ENCODE data around the gene GPRC5A.
A peak's percentile ranks its signal among the peaks of the same experiment; 100 is the strongest.

Gene GPRC5A

DNA sequence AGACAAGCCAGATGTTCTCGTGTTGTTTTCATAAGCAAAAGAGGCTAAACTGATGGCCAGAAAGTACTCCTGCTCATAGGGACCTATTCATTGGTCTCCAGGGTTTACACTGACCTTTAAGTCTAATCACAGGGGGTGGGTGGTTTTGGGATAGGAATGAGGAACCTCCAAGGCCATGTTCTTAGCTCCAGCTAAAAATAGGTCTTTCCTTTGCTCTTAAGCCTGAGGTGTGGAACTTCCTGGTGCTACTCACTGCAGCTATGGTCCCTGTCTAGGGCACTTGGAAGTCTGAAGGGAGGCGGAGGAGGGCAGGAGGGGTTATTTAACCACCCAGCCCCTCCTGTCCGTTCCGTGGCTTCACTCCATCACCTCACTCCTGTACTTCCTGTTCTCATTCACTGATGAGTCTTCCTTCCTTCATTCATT lies 18.6 kb downstream of the GPRC5A start:
- DNase-seq (ENCODE audit: low spot score): no peak

DNA sequence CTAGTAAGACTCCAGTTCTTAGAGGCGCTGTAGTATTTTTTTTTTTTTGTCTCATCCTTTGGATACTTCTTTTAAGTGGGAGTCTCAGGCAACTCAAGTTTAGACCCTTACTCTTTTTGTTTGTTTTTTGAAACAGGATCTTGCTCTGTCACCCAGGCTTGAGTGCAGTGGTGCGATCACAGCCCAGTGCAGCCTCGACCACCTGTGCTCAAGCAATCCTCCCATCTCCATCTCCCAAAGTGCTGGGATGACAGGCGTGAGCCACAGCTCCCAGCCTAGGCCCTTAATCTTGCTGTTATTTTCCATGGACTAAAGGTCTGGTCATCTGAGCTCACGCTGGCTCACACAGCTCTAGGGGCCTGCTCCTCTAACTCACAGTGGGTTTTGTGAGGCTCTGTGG lies 21.3 kb downstream of the GPRC5A start:
- DNase-seq (ENCODE audit: low spot score): no peak

DNA sequence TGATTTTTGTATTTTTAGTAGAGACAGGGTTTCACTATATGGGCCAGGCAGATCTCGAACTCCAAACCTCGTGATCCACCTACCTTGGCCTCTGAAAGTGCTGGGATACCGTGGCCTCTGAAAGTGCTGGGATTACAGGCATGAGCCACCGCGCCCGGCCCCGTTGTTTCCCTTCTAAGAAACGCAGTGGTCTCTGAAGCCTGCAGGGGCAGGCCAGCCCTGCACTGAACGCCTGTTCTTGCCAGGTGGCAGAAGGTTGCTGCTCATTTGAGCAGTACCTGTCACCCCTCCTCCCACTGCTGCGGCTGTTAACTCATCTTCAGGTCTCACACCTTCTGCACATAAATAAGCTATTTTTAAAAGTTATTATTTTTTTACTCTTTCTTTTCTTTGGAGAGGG lies 24.3 kb downstream of the GPRC5A start:
- no peak for DNase-seq (ENCODE audit: low spot score)

DNA sequence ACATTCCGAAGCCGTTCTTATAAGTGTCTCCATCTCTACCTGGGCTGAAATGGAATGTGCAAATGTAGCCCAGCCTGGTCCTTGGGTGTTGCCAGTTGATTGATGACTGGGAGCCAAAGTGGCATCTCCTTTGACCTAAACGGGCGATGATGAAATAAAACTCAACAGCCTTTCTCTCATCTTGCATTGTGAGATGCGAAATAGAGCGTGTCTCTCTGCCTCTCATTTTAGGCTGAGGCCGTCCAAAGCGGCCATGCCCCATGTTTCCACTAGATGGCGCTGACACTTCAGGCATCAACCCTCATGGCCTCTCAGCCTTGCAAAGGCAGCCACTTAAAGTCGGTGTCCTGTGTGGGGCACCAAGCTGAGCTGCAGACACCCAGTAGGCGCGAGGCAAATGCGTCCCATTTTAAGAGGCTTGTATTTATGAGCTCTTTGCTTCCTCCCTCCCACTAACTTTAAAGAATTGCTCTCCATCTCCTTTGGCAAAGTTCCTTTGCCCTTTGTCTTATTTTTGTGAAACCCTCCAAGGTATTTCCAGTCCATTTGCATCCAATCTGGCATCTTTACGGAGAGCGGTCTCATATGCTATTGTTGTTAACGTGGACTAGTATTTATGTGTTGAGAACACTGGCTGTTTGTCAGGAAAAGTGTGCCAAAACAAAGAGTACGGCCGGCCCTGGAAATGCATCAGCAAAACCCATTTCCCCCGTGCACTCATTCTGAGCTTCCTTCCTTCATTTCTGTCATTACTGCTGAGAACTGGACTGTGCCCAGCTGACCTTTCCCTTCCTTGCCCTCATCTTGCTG lies 25.0 kb downstream of the GPRC5A start:
- peak; percentile 76 for DNase-seq (ENCODE audit: low spot score)

DNA sequence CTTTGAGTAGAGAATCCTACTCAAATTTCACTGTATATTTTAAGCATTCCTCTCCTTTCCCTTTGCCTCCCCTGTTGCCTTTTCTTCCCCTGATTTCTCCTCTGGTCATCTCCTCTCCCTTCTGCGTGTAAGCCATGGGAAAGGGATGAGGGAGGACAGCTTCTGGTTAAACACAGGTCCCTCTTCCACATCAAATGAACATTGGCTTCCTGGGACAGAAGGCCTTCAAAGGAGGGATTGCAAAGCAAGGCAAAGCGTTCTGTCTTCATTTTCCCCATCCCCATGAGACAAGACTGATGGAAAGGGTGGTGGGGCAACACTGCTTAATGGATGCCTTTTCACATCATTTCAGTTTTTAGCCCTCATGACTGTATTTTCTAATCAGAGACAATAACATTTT lies 26.2 kb downstream of the GPRC5A start:
- DNase-seq (ENCODE audit: low spot score): no peak

DNA sequence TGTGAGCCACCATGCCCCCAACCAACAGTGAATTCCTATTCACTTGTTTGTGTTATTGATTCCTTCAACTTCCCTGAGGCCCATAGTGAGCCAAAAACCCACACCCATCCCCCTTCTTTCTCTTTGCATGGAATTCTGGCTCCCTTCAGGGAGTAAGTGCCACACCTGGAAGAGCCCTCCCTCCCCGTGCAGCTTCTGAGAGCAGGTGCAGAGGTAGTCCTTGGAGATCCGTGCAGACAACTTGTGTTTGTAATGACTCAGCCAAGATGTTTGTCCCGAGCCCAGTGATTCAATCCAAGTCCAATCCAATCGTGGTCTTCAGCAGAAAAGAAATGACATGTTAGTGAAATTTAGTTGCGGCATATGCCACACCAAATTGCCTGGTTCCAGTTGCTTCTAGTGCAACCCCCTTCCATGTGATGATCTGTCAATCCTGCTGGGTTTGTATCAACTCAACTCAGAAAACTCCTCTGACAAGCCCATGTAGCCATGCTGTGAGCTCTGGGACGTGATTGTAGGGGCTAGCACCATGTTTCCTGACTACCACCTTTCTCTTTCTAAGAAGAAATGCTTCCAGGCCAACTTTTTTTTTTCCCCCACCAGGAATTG lies 27.5 kb downstream of the GPRC5A start:
- no peak for DNase-seq (ENCODE audit: low spot score)

DNA sequence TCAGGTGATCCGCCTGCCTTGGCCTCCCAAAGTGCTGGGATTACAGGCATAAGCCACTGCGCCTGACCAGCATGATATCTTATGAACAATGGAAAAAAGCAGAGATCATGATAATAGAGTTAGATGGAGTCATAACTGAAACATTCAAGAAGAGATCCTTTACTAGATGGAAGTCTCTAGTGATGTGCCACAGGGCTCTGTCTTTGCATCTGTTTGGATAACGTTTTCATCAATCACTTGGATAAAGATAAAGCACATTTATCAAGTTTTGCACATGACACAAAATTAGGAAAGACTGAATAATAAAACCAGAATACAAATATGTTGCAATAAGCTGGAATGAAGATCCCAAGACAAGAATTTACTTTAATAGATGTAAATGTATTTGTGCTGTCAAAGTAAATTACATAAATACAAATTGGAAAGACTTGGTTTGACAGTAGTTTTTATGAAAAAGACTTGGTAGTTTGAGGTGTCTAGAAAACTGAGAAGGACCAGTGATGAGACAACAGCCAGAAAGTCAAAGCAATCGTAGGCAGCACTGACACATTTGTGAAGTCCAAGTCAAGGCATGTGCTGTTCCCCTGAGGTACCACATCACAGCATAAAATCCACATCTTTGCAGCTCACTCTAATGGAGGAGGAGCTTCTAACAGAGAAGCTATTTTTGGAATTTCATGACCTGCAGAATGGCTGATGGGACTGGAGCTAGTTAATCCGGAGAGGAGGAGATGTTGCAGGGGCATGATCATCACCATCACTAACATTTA lies 28.5 kb downstream of the GPRC5A start:
- no peak for DNase-seq (ENCODE audit: low spot score)

DNA sequence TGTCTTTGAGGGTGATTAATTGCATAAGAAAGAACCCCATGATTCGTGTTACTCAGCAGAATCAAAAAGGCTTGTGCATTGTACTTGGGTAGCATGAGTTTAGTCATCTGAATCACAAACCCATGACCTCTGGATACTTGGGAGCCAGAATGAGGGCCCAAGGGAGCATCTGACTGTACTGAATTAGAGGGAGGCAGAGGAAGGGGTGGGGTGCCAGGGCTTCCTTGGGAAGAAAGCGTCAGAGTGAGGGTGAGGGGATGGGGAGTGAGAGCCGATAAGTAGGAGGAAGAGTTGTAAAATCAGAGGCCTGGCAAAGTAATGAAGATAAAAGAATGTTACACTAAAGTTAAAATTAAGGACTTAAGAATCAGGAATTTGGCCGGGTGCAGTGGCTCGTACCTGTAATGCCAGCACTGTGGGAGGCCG lies 30.8 kb downstream of the GPRC5A start:
- DNase-seq (ENCODE audit: low spot score): no peak

DNA sequence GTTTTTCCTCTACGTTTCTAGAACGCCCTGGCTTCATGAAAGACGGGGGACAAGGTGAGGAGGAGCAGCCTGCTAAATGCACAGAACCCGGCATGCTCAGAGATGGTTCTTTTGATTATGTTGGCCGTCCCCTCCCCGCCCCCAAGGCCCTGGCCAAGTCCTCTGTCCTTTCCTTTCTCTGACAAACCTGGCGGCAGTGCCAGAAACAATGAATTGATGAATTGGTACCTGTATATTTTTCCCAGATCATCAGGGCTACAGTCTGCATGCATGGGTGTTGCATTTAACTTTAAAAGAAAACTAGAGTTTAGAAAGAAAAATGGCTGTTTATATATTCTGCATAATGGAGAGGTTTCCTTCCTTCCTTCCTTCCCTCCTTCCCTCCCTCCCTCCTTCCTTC lies 31.6 kb downstream of the GPRC5A start:
- no peak for DNase-seq (ENCODE audit: low spot score)

DNA sequence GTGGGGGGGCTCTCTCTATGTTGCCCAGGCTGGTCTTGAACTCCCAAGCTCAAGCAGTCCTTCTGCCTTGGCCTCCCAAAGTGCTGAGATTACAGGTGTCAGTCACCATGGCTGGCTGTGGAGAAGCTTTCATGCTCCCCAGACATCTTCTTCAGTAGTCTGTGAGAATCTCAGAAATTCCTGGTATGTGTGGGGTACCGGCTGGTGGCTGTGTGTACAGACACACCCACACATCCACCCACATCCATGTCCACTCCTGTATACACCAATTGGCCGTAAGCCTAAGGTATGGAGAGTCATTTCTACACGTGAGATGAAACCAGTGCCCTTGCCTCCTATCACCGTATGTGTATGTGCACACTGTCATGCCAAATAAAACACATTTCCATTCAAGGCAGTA lies 32.8 kb downstream of the GPRC5A start:
- no peak for DNase-seq (ENCODE audit: low spot score)

DNA sequence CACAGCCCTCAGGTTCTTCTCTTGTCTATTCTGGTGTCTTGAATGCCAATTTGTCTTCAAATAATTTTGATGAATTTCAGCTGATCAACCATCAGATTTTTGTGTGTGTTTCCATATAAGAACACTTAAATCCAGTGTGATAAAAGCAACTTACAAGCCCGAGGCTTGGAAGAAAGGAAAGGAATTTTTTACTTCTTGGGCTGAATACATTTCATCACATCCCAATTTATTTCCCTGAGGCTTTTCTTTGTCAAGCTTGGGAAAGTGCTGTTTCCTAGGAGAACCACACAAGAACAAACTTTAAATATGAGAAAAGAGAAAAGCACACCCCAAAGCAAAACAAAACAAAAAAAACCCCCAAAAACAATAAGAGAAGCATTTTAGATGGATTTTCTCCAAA lies 34.0 kb downstream of the GPRC5A start:
- DNase-seq (ENCODE audit: low spot score): no peak

DNA sequence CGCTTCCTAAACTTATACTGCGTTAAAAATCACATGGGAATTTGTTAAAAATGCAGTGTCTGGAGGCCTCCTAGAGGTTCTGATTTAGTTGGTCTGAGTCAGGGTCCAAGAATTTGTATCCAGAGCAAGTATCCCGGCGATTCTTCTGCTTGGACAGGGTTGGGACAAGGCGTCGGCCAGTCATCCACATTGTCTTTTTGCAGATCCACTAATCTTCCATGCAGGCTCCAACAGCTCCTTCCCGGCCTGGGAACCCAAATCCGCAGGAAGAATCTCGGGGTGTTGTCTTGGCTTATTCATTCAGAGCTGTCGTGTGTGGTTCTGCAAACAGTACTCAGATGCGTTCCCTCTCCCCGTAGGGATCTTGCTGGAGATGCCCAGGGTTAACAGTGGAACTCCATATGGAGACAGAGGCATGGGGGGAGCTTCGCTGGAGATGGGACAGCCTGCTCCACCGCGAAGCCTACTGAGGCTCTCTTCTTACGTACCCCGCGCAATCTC lies 35.3 kb downstream of the GPRC5A start:
- no peak for DNase-seq (ENCODE audit: low spot score)

DNA sequence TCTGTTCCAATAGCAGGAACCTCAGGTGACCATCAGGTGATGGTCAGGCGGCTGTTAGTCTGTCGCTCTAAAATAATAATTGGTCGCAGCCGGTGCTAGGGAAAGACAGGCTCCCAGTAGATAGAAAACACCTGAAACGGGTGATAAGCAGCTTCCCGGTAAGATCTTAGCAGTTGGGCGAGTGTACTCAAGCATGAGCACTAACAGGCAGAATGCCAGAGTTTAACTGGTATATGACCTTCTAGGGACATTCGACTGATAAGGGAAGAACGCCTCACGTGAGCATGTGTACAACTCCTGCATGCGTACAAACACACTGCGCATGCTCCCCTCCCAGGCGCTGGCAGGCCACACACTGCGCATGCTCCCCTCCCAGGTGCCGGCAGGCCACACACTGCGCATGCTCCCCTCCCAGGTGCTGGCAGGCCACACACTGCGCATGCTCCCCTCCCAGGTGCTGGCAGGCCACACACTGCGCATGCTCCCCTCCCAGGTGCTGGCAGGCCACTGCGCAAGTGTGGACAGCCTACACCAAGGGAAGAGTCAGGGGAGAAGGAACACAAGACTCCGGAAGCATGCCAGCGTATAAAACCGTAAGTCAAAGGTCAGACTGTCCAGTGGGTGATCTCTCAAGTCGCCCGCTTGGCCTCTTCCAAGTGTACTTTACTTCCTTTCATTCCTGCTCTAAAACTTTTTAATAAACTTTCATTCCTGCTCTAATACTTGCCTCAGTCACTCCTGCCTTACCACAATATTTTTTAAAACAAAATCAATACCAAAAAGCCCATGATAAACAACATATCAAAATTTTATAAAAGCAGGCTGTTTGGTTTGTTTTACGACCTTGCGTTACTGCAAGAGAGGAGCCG lies 36.1 kb downstream of the GPRC5A start:
- peak; percentile 45 for DNase-seq (ENCODE audit: low spot score)

DNA sequence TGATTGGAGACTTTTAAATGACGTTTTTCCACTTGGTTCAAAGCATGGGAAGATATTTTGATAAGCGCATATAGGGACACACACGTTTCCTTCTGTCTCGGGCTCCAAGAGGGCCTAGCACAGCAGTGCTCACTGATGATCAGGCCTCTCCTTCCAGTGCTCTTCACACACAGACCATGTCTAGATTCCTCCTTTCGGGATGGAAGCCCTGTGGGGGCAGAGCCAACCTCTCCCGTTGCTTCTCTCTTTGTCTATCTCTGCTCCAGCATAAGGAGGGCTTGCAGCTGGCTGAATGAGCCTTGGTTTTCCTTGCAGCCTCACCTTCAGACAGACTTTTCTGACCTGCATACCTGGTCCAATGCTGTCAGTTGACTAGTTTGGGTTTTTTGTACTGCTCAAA lies 38.3 kb downstream of the GPRC5A start:
- no peak for DNase-seq (ENCODE audit: low spot score)

DNA sequence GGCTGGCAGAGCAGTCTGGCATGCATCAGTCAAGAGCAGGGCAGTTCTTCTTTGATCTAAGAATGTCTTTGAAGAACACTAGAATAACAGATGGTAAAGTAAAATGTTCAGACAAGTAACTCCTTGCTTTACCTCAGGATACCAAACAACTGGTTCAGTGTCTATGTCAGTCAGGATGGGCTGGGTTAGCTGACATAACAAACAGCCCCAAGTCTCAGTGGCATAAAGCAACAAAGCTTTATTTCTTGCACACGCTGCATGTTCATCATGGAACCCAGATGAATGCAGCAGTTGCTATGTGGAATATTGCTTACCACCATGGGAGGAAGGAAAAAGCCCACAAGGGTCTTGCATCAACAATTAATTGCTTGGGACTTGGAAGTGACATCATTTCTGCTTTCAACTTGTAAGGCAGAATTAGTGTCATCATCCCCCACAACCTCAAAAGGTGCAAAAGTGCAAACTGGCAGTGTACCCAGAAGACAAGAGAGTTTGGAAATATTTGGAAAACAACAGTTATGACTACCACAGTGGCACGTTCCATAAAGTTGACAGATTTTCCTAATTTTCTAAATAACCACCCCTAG lies 39.4 kb downstream of the GPRC5A start:
- no peak for DNase-seq (ENCODE audit: low spot score)

DNA sequence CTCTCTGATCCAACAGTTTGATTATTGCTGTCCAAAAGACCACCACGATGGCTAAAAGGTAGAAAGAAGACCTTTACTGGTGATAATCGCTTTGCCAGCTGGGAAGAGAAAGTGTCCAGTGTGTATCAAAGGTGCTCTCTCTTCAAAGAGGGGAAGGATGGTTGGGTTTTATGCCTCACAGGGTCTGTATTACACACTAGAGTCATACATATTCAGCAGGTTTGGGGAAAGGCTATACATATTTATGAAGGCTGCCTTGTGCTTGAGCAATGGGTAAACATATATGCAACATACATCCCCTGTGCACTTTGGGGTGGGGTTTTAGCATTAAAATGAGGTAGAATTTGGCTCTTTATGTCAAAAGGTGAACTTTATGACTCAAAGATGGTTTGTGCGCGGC lies 42.4 kb downstream of the GPRC5A start:
- DNase-seq (ENCODE audit: low spot score): no peak

DNA sequence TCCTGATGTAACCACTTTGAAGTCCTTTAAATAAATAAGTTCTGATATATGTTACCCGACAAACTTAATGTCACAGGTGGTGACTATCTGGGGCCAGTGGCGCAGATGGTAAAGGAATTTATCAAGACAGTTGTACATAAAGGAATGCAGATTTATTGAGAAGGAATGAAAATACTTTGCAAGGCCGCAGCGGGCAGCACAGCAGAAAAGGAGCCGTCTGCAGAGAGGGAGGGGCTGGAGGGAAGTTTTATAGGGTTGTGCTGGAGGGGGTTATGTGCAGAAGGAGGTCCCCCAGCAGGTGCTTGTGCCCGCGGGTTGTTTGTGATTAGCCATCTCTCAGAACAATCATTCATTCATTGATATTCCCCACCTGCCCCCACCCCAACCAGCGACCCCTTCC lies 43.2 kb downstream of the GPRC5A start:
- DNase-seq (ENCODE audit: low spot score): no peak

DNA sequence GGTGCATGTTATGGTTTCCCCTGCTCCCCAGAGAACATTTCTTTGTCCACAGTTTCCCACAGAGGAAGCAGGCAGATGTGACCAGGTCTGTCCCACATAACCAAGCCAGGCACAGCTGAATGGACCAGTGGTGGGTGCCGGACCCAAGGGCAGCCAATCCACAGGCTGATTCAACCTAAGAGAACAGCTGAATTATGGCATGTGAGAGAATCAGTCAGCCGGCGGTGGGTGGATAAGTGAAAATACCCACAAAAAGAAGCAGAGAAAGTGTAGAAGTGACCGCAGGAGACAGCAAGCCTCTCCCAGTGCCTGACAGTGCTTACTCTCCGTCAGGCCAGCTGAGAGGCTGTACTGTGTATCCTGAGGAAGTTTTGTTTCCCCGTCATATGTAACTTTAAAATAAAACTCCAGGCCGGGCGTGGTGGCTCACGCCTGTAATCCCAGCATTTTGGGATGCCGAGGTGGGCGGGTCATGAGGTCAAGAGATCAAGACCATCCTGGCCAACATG lies 45.7 kb downstream of the GPRC5A start:
- no peak for DNase-seq (ENCODE audit: low spot score)

DNA sequence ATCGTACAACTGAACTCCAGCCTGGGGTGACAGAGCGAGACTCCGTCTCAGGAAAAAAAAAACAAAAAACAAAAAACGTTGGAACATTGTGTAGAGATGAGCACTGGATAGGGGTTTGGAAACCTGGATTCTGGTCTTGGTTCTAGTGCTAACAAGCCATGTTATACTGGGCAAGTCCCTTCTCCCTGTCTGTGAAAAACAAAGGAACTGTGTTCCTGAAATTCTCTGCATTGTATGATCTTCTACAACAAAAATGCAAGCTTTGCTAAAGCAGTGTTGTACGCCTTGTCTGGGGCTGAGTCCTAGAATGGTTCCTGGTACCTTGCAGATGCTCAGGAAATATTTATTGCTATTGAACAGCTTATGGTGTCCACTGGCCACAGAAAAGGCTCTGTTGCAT lies 47.2 kb downstream of the GPRC5A start:
- no peak for DNase-seq (ENCODE audit: low spot score)

DNA sequence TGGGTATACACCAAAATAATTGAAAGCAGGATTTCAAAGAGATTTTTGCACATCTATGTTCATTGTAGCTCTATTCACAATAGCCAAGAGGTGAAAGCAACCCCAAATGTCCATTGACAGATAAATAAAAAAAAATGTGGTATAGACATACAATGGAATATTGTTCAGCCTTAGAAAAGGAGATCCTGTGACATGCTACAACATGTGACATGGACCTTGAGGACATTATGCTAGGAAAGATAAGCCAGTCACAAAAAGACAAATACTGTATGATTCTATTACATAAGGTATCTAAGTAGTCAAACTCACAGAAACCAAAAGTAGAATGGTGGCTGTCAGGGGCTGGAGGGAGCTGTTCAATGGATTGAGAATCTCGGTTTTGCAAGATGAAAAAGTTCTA lies 48.5 kb downstream of the GPRC5A start:
- no peak for DNase-seq (ENCODE audit: low spot score)

Measured in germinal center (tissue), 1 donor.